ENCODE measurements around the gene MAMLD1.

Gene MAMLD1

GRCh38 chrX:150506020-150506419 is 142.9 kb downstream of the MAMLD1 start:
- no peak overlapping the region for H3K27ac ChIP-seq (ENCODE audit: low read depth, low read length)
- no peak overlapping the region for H3K18ac ChIP-seq (ENCODE audit: low read length)
- H3K9ac ChIP-seq (ENCODE audit: low read length), result no peak overlapping the region
- H3K4ac ChIP-seq (ENCODE audit: low read depth, low read length), result no peak overlapping the region
- H2BK15ac ChIP-seq (replicated peaks; ENCODE audit: low read depth), result no peak overlapping the region
- no peaks in the 10 kb centered on the region for H3K79me1 ChIP-seq (ENCODE audit: low read length)
- H4K5ac ChIP-seq (ENCODE audit: low read length), result no peak overlapping the region
- H2BK120ac ChIP-seq (ENCODE audit: low read depth, low read length), result no peak overlapping the region
- H3K4me3 ChIP-seq (ENCODE audit: low read length), result no peak overlapping the region
- no CpG with 5 or more reads among the region's 2 CpGs for WGBS (ENCODE audit: extremely low coverage, insufficient coverage, low lambda C conversion rate)
- peaks cover 7% of the 10 kb centered on the region for H3K4me1 ChIP-seq (ENCODE audit: control insufficient read depth, low read depth, low read length)
- no peak overlapping the region for H4K8ac ChIP-seq (ENCODE audit: low read depth, low read length)
- no peaks in the 10 kb centered on the region for H3K36me3 ChIP-seq (ENCODE audit: control insufficient read depth, insufficient read depth, low read length)
- H3K27me3 ChIP-seq (ENCODE audit: insufficient read depth, low read length, poor library complexity), result no peaks in the 10 kb centered on the region
- no peak overlapping the region for H3K4me2 ChIP-seq (ENCODE audit: low read length)
- no peak overlapping the region for H2BK5ac ChIP-seq (ENCODE audit: low read length)
- no peak overlapping the region for H3K23ac ChIP-seq (ENCODE audit: low read length)
- no peak overlapping the region for H3K56ac ChIP-seq (ENCODE audit: low read length)
- no peak for DNase-seq
- no peak overlapping the region for H2AK5ac ChIP-seq (ENCODE audit: low read length)
- no peaks in the 10 kb centered on the region for H3K79me2 ChIP-seq (ENCODE audit: control insufficient read depth, insufficient read depth, low read length)

DNA sequence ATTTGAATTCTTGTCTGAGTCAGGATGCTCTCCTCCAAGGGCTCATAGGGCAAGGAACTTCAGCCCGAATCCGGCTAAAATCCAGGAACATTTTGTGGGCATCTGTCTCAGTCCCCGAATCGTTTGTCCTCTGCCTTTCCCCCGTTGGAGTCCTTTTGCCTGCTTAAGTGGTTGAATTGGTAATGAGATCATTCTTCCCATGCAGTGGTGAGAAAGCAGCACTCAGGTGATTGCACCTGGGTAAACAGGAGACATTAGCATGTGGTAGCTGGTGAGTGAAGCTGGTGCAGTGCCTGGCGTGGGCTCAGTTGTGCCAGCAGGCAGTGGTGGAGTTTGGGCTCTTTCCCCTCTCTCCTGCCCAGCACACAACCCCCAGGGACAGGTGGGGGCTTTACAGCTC is 143.4 kb downstream of the MAMLD1 start:
- no peak overlapping the region for H3K4me2 ChIP-seq (ENCODE audit: low read length)
- no peak overlapping the region for H2BK15ac ChIP-seq (replicated peaks; ENCODE audit: low read depth)
- H3K23ac ChIP-seq (ENCODE audit: low read length), result no peak overlapping the region
- no peak overlapping the region for H4K8ac ChIP-seq (ENCODE audit: low read depth, low read length)
- no peak overlapping the region for H2BK5ac ChIP-seq (ENCODE audit: low read length)
- no peaks in the 10 kb centered on the region for H3K27me3 ChIP-seq (ENCODE audit: insufficient read depth, low read length, poor library complexity)
- H3K79me2 ChIP-seq (ENCODE audit: control insufficient read depth, insufficient read depth, low read length), result no peaks in the 10 kb centered on the region
- peak overlapping the region; percentile 72 for H3K18ac ChIP-seq (ENCODE audit: low read length)
- no peak overlapping the region for H2BK120ac ChIP-seq (ENCODE audit: low read depth, low read length)
- no peak overlapping the region for H4K5ac ChIP-seq (ENCODE audit: low read length)
- H3K36me3 ChIP-seq (ENCODE audit: control insufficient read depth, insufficient read depth, low read length), result no peaks in the 10 kb centered on the region
- no peak overlapping the region for H3K4me3 ChIP-seq (ENCODE audit: low read length)
- H2AK5ac ChIP-seq (ENCODE audit: low read length), result no peak overlapping the region
- H3K9ac ChIP-seq (ENCODE audit: low read length), result no peak overlapping the region
- no peaks in the 10 kb centered on the region for H3K79me1 ChIP-seq (ENCODE audit: low read length)
- peak overlapping the region; percentile 11 for H3K27ac ChIP-seq (ENCODE audit: low read depth, low read length)
- H3K4me1 ChIP-seq (ENCODE audit: control insufficient read depth, low read depth, low read length), result peaks cover 7% of the 10 kb centered on the region
- H3K4ac ChIP-seq (ENCODE audit: low read depth, low read length), result no peak overlapping the region
- peak overlapping the region; percentile 64 for H3K56ac ChIP-seq (ENCODE audit: low read length)
- DNase-seq, result peak; percentile 4
- no CpG with 5 or more reads among the region's 6 CpGs for WGBS (ENCODE audit: extremely low coverage, insufficient coverage, low lambda C conversion rate)

- DNase-seq, result peak; percentile 52
- WGBS (ENCODE audit: extremely low coverage, insufficient coverage, low lambda C conversion rate), result no CpG with 5 or more reads among the region's 19 CpGs
Observed at GRCh38 chrX:150507251-150507856, 144.2 kb downstream of the MAMLD1 start.

GRCh38 chrX:150508018-150508417 is 144.9 kb downstream of the MAMLD1 start:
- H3K79me2 ChIP-seq (ENCODE audit: control insufficient read depth, insufficient read depth, low read length), result no peaks in the 10 kb centered on the region
- no peak overlapping the region for H2BK15ac ChIP-seq (replicated peaks; ENCODE audit: low read depth)
- no peak overlapping the region for H3K4me3 ChIP-seq (ENCODE audit: low read length)
- H3K36me3 ChIP-seq (ENCODE audit: control insufficient read depth, insufficient read depth, low read length), result no peaks in the 10 kb centered on the region
- peak overlapping the region; percentile 70 for H3K56ac ChIP-seq (ENCODE audit: low read length)
- no peak overlapping the region for H3K4me2 ChIP-seq (ENCODE audit: low read length)
- no peak overlapping the region for H2BK5ac ChIP-seq (ENCODE audit: low read length)
- no peak overlapping the region for H4K8ac ChIP-seq (ENCODE audit: low read depth, low read length)
- no peak overlapping the region for H3K9ac ChIP-seq (ENCODE audit: low read length)
- no peak overlapping the region for H3K27ac ChIP-seq (ENCODE audit: low read depth, low read length)
- DNase-seq, result peak; percentile 1
- no peak overlapping the region for H2BK120ac ChIP-seq (ENCODE audit: low read depth, low read length)
- H3K23ac ChIP-seq (ENCODE audit: low read length), result no peak overlapping the region
- no peak overlapping the region for H3K18ac ChIP-seq (ENCODE audit: low read length)
- no peak overlapping the region for H3K4ac ChIP-seq (ENCODE audit: low read depth, low read length)
- peaks cover 7% of the 10 kb centered on the region for H3K4me1 ChIP-seq (ENCODE audit: control insufficient read depth, low read depth, low read length)
- H3K79me1 ChIP-seq (ENCODE audit: low read length), result no peaks in the 10 kb centered on the region
- no peak overlapping the region for H4K5ac ChIP-seq (ENCODE audit: low read length)
- H3K27me3 ChIP-seq (ENCODE audit: insufficient read depth, low read length, poor library complexity), result no peaks in the 10 kb centered on the region
- WGBS (ENCODE audit: extremely low coverage, insufficient coverage, low lambda C conversion rate), result no CpG with 5 or more reads among the region's 5 CpGs
- no peak overlapping the region for H2AK5ac ChIP-seq (ENCODE audit: low read length)

More at GRCh38 chrX:150507251-150507856, 144.2 kb downstream of the MAMLD1 start:
- H3K4ac ChIP-seq (ENCODE audit: low read depth, low read length), result no peak overlapping the region
- H3K23ac ChIP-seq (ENCODE audit: low read length), result peak overlapping the region; percentile 80
- no peaks in the 10 kb centered on the region for H3K79me1 ChIP-seq (ENCODE audit: low read length)
- H3K56ac ChIP-seq (ENCODE audit: low read length), result peak overlapping the region; percentile 70
- H2BK120ac ChIP-seq (ENCODE audit: low read depth, low read length), result no peak overlapping the region
- no peaks in the 10 kb centered on the region for H3K79me2 ChIP-seq (ENCODE audit: control insufficient read depth, insufficient read depth, low read length)
- H3K18ac ChIP-seq (ENCODE audit: low read length), result no peak overlapping the region
- H2AK5ac ChIP-seq (ENCODE audit: low read length), result no peak overlapping the region
- no peak overlapping the region for H4K5ac ChIP-seq (ENCODE audit: low read length)
- no peak overlapping the region for H3K9ac ChIP-seq (ENCODE audit: low read length)
- H3K4me2 ChIP-seq (ENCODE audit: low read length), result no peak overlapping the region
- H2BK5ac ChIP-seq (ENCODE audit: low read length), result no peak overlapping the region
- no peak overlapping the region for H4K8ac ChIP-seq (ENCODE audit: low read depth, low read length)
- no peak overlapping the region for H3K27ac ChIP-seq (ENCODE audit: low read depth, low read length)
- no peaks in the 10 kb centered on the region for H3K36me3 ChIP-seq (ENCODE audit: control insufficient read depth, insufficient read depth, low read length)
- no peaks in the 10 kb centered on the region for H3K27me3 ChIP-seq (ENCODE audit: insufficient read depth, low read length, poor library complexity)
- peaks cover 7% of the 10 kb centered on the region for H3K4me1 ChIP-seq (ENCODE audit: control insufficient read depth, low read depth, low read length)
- no peak overlapping the region for H2BK15ac ChIP-seq (replicated peaks; ENCODE audit: low read depth)
- no peak overlapping the region for H3K4me3 ChIP-seq (ENCODE audit: low read length)

DNA sequence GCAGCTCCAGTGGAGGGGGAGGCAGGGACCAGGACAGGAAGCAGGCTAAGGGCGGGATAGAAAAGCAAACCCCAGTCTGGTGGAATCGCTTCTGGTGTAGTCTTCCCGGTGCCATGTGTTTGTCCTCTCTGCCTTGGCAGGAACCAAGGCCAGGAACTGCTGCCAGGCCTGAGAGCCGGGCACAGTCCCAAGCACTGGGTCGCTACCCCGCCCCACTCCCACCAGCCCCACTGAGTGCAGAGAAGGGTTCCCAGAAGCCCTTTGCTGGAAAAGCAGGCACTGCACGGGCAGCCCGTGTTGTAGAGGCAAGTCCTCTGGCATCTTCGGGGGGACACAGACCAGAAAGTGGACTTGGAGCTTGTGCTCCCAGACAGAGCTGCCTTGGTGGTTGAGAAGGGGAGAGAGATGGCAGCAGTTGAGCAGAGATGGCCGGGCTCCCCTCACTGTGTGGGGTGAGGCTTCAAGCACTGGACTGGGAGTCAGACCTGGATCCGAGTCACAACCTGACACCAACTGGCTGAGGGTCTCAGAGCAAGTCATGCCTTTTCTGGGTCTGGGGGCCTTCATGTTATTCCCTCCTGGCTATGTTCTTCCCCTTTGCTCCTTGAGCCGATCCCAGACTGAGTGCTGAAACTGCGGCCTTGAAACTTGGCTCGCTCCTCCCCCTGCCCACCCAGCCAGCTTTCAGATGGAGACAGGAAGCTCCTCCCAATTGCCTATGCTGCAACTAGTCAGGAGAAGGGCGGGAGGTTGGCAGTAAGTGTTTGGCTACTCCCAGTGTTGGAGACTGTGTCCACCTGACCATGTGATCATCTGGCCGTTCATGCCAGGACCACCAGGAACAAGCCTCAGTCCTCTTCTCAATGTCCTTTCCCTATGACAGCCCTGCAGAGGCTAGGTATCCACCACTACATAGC is 145.6 kb downstream of the MAMLD1 start:
- no peak overlapping the region for H4K5ac ChIP-seq (ENCODE audit: low read length)
- H2AK5ac ChIP-seq (ENCODE audit: low read length), result no peak overlapping the region
- H3K27me3 ChIP-seq (ENCODE audit: insufficient read depth, low read length, poor library complexity), result no peaks in the 10 kb centered on the region
- no peak overlapping the region for H3K9ac ChIP-seq (ENCODE audit: low read length)
- no peaks in the 10 kb centered on the region for H3K79me1 ChIP-seq (ENCODE audit: low read length)
- H3K27ac ChIP-seq (ENCODE audit: low read depth, low read length), result no peak overlapping the region
- no peak overlapping the region for H2BK5ac ChIP-seq (ENCODE audit: low read length)
- H3K23ac ChIP-seq (ENCODE audit: low read length), result no peak overlapping the region
- no peak overlapping the region for H4K8ac ChIP-seq (ENCODE audit: low read depth, low read length)
- no peak overlapping the region for H2BK120ac ChIP-seq (ENCODE audit: low read depth, low read length)
- DNase-seq, result peak; percentile 42
- no peak overlapping the region for H3K4ac ChIP-seq (ENCODE audit: low read depth, low read length)
- H3K56ac ChIP-seq (ENCODE audit: low read length), result peak overlapping the region; percentile 49
- no peak overlapping the region for H3K18ac ChIP-seq (ENCODE audit: low read length)
- H3K4me2 ChIP-seq (ENCODE audit: low read length), result no peak overlapping the region
- H3K4me1 ChIP-seq (ENCODE audit: control insufficient read depth, low read depth, low read length), result peaks cover 7% of the 10 kb centered on the region
- H2BK15ac ChIP-seq (replicated peaks; ENCODE audit: low read depth), result no peak overlapping the region
- H3K79me2 ChIP-seq (ENCODE audit: control insufficient read depth, insufficient read depth, low read length), result no peaks in the 10 kb centered on the region
- no CpG with 5 or more reads among the region's 16 CpGs for WGBS (ENCODE audit: extremely low coverage, insufficient coverage, low lambda C conversion rate)
- H3K36me3 ChIP-seq (ENCODE audit: control insufficient read depth, insufficient read depth, low read length), result no peaks in the 10 kb centered on the region
- H3K4me3 ChIP-seq (ENCODE audit: low read length), result no peak overlapping the region

Measured in mesendoderm (in vitro differentiated cells).